ENCODE data around the gene PLA2G5. TPM values are rescaled to one million over a fixed set of nuclear protein-coding genes. Genes with fewer than 3 reads are reported as not detected.
"Not testable (repeated sequence)": the region's sequence is repeated elsewhere in the genome, so short reads cannot be mapped to it uniquely, and the experiment has no call there.

Gene PLA2G5, protein sequence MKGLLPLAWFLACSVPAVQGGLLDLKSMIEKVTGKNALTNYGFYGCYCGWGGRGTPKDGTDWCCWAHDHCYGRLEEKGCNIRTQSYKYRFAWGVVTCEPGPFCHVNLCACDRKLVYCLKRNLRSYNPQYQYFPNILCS
- 1 to 10 TPM in 2 of 4 donors, under 1 TPM in 1, not detected in 1; 0.97 to 6.7 (median 2.3) TPM for total RNA-seq

DNA sequence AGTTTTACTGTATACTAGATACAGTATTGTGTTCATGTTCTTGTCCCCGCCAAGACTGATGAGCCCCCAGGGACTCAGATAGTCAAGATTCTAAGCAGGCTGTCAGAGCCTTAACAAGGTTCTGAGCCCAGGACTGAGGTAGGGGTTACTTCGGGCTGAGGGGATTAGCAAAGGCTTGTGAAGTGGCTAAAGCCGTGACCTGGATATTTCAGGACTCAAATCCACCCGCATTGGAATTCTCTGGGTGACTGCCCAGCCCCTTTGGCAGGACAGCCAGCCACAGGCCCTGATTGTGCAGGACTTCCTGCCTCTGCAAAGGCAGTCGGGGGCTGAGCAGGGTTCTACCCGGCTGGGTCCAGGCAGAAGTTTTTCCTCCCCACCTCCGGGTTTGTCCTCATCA lies at the start of gene PLA2G5:
Gene PLA2G5, plus strand, starts transcription at position 321 of the 400 bp plus-strand sequence. CDS start 14,637 bp downstream, outside the sequence.
- Histone ChIP-seq H3K27ac (peak within 1 kb of the TSS; percentile 39 to 85 (median 75)), H3K36me3 (no peaks in the 10 kb centered on the region), H3K9me3 (no peaks in the 10 kb centered on the region), H3K4me3 (peak within 1 kb of the TSS in 3 of 4 donors; percentile 28 to 57 (median 32)), H3K27me3 (peaks cover 0 to 4% (median 0%) of the 10 kb centered on the region in 4 donors), H3K4me1 (peaks cover 0 to 4% (median 0%) of the 10 kb centered on the region in 3 donors)
- no peak for DNase-seq
- TF ChIP-seq, protein P1, sequence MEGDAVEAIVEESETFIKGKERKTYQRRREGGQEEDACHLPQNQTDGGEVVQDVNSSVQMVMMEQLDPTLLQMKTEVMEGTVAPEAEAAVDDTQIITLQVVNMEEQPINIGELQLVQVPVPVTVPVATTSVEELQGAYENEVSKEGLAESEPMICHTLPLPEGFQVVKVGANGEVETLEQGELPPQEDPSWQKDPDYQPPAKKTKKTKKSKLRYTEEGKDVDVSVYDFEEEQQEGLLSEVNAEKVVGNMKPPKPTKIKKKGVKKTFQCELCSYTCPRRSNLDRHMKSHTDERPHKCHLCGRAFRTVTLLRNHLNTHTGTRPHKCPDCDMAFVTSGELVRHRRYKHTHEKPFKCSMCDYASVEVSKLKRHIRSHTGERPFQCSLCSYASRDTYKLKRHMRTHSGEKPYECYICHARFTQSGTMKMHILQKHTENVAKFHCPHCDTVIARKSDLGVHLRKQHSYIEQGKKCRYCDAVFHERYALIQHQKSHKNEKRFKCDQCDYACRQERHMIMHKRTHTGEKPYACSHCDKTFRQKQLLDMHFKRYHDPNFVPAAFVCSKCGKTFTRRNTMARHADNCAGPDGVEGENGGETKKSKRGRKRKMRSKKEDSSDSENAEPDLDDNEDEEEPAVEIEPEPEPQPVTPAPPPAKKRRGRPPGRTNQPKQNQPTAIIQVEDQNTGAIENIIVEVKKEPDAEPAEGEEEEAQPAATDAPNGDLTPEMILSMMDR (IDR thresholded peaks at IDR 0.05): no peak
- TF ChIP-seq POLR2A (IDR thresholded peaks at IDR 0.05): peak in 1 of 4 donors; percentile 18
- intact Hi-C loops (cut with DNase I): no loop called here
- 10 to 14% methylated on average over 3 of the region's 7 CpGs for WGBS, 2 donors

DNA sequence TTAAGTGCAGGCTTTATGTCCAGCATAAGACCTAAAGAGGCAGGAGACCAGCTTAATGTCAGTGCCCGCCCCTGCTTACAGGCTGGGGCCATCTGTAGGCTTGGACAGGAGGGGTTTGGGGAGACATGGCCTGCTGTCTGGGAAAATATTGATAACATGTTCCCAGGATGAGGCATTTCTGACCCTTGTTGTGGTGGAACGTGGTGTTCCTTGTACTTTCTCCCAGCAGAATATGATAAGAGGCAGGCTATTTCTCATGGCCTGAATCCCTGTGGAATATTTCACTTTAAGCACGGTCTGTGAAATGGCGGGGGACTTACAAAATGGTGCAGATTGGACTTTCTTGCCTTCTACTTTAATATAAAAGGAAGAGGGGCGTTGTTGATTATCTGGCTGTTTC lies 41.9 kb upstream of the PLA2G5 start:
- H3K27me3 ChIP-seq: peaks cover 0 to 39% (median 0%) of the 10 kb centered on the region in 4 donors
- no peaks in the 10 kb centered on the region for H3K4me1 ChIP-seq
- intact Hi-C loops (cut with DNase I): no loop called here
- H3K9me3 ChIP-seq: peaks cover 0 to 8% (median 4%) of the 10 kb centered on the region in 3 donors
- 79% methylated on average over 5 of the region's 5 CpGs for WGBS, 2 donors
- H3K4me3 ChIP-seq: no peak overlapping the region
- no peak overlapping the region for H3K27ac ChIP-seq
- TF ChIP-seq, protein P1 (IDR thresholded peaks at IDR 0.05): no peak
- no peak for TF ChIP-seq POLR2A (IDR thresholded peaks at IDR 0.05)
- H3K36me3 ChIP-seq: no peaks in the 10 kb centered on the region
- DNase-seq: no peak

DNA sequence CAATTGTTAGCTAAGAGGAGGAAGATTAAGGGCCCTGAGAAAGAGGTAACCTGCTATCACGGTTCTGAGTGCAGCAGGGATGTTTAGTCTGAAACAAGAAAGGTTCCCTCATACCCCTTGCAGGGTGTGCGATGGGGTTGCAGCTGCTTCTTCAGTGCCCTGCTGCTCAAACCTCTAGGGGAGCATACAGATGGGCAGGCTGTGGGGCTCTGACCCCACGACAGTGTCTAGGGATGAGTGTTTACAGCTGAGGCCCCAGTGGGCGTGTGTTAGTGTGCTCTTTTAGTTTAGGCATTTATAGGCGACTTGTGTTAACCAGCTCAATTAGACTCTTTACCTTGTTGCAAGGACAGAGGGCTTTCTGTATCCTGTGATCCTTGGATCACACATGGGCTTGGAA lies 41.3 kb upstream of the PLA2G5 start:
- Histone ChIP-seq H3K36me3 (no peaks in the 10 kb centered on the region), H3K27me3 (peaks cover 0 to 37% (median 0%) of the 10 kb centered on the region in 4 donors), H3K9me3 (peaks cover 0 to 2% (median 2%) of the 10 kb centered on the region in 3 donors), H3K4me1 (no peaks in the 10 kb centered on the region), H3K4me3 (no peak overlapping the region), H3K27ac (no peak overlapping the region)
- TF ChIP-seq, protein P1 (IDR thresholded peaks at IDR 0.05): no peak
- no peak for TF ChIP-seq POLR2A (IDR thresholded peaks at IDR 0.05)
- intact Hi-C loops (cut with DNase I): no loop called here
- WGBS, 2 donors: 68 to 72% methylated on average over 4 to 5 of the region's 5 CpGs
- DNase-seq: no peak

DNA sequence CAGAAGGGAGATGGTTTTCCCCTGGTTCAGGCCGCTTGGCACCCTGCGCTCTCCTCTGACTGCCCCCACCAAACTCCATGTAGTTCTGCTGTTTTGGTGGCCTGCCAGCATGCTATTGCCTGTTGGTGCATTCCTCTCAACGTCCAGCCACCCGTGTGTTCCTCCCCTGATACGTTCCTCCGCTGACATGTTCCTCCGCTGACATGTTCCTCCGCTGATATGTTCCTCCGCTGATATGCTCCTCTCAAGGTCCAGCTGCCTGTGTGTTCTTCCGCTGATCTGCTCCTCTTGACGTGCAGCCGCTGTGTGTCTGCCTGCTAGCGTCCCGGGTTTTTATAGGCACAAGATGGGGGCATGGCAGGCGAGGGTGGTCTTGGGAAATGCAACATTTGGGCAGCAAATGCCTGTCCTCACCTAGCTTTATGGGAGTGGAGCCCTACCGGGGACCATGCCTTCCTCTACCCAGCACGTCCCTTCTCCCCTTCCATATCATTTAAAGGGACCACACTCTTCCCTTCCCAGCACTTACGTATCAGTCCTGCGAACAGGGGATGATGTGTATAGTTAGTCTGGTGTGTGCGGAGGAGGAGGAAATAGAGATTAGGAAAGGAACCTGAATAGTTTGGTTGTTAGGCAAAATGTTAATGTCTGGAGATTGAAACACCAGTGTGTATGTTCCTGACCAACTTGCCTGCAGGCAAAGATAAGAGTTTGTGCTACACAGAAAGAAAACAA lies 40.6 kb upstream of the PLA2G5 start:
- Histone ChIP-seq H3K4me3 (no peak overlapping the region), H3K4me1 (no peaks in the 10 kb centered on the region), H3K27me3 (peaks cover 0 to 37% (median 0%) of the 10 kb centered on the region in 4 donors), H3K27ac (no peak overlapping the region), H3K36me3 (no peaks in the 10 kb centered on the region), H3K9me3 (no peaks in the 10 kb centered on the region)
- no peak for DNase-seq
- TF ChIP-seq, protein P1 (IDR thresholded peaks at IDR 0.05): no peak
- no peak for TF ChIP-seq POLR2A (IDR thresholded peaks at IDR 0.05)
- intact Hi-C loops (cut with DNase I): no loop called here
- WGBS, 2 donors: 77 to 81% methylated on average over 17 to 19 of the region's 20 CpGs

DNA sequence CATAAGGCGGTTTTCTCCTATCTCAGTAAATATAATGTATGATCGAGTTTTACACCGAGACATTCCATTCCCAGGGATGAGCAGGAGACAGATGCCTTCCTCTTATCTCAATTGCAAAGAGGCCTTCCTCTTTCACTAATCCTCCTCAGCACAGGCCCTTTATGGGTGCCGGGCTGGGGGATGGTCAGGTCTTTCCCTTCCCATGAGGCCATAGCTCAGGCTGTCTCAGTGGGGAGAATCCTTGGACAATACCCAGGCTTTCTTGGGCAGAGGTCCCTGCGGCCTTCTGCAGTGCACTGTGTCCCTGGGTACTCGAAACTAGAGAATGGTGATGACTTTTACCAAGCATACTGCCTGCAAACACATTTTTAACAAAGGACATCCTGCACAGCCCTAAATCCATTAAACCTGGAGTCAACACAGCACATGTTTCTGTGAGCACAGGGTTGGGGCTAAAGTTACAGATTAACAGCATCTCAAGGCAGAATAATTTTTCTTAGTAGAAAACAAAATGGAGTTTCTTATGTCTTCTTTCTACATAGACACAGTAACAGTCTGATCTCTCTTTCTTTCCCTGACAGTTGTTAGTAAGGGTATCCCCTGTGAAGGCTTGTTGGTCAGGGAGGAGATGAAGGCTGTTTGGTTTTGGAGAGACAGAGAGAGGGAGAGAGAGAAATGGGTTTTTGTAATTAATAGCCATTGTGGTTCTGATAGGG lies 39.4 kb upstream of the PLA2G5 start:
- WGBS, 2 donors: 73 to 78% methylated on average over 4 to 6 of the region's 6 CpGs
- H3K4me3 ChIP-seq; DNase-seq; H3K36me3 ChIP-seq; H3K27ac ChIP-seq; intact Hi-C loops (cut with DNase I); H3K9me3 ChIP-seq; H3K4me1 ChIP-seq: not testable (repeated sequence)
- H3K27me3 ChIP-seq: peaks cover 0 to 44% (median 0%) of the 10 kb centered on the region in 4 donors
